ENCODE measurements around the gene MYORG.

The MYORG gene

DNA sequence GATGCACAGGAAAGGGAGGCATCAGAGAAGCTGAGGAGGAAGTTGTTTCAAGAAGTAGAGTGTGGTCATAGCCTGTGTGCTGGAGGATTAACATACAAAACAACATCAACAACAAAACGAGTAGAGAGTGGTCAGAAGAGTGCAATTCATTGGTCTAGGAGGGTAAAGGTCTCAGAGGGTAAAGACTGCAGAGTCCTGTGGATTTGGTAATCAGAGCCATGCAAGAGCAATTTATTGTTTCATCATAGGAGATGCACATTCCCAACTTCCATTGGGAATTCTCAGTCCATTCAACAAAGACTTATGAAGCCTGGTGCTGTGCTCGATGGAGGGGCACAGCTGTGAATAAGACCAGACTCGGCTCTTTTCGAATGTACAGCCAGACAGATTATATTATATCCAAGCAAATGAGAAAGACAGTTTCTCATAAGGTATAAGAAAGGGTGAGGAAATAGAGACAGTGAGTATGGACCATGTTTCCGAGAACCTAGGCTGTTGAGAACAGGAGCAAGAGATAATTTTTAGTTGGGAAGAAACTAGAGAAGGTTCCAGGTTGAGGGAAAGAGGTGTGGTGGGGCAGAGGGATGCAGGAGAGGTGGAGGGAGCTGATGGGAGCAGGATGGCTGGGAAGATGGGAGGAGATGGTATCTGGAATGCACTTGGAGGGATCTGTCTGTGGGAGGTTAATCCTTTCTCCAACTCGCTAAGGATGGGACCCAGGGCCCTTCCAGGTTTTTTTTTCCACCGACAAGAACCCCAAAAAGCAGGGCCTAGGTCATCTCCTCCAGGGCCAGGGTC, 7.9 kb upstream of the MYORG start:
- DNase-seq (ENCODE audit: low read depth in 2 of 2), result no peak

- no peak for DNase-seq (ENCODE audit: low read depth in 2 of 2)
These were observed 7.2 kb upstream of the MYORG start for GRCh38 chr9:34383904-34384303.

- DNase-seq (ENCODE audit: low read depth in 2 of 2), result no peak
These were observed 6.2 kb upstream of the MYORG start for GRCh38 chr9:34382879-34383278.

DNA sequence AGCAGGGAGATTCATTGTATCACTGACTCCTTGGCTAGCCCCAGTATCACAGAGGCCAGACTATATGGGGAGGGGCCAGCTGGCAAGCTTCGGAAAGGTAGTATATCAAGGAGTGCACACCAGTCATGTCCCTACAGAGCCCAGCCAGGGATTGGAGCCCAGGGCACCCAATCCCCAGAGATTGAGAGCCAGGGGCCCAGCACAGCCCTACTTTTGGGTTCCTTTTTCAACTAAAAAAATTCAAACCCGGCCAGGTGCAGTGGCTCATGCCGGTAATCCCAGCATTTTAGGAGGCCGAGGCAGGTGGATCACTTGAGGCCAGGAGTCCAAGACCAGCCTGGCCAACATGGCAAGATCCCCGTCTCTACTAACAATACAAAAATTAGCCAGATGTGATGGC, 5.4 kb upstream of the MYORG start:
- no peak for DNase-seq (ENCODE audit: low read depth in 2 of 2)

GRCh38 chr9:34381323-34381722, 4.6 kb upstream of the MYORG start:
- no peak for DNase-seq (ENCODE audit: low read depth in 2 of 2)

DNA sequence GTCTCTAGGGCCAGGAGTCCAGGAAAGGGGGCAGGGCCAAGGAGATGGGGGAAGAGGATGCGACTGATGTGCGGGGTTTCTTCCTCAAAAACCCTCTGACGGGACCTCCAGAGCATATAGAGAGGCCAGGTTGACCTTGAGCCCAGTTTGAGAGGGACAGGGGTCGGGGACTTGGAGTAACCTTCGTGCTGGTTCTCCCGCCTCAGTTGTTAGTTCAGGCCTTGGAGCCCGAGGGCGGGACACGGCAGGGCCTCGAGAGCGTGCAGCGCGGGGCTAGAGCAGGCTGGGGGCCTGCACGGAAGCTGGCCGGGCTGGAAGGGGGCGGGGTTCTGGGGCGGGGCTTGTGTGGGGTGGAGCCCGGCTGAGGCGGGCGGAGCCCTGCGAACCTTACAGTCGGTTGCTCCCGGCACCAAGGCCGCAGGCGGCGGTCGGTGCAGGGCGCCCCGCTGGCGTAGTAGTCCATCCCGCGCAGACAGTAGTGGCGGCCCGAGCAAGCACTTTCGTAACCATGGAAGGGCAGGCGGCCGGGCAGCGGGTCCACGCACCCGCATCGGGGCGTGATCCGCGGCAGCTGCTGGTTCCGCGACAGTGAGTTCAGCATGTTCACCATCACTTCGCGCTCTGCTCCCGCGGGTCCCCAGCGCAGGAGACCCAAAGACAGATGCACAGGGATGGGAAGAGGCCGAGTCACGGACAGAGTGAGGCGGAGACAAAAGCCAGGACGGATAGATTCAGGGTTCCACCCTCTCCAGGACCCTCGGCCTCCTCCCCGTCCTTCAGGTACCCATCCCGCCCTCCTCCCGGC, 4.0 kb upstream of the MYORG start:
- DNase-seq (ENCODE audit: low read depth in 2 of 2), result peak; percentile 60 to 63

DNA sequence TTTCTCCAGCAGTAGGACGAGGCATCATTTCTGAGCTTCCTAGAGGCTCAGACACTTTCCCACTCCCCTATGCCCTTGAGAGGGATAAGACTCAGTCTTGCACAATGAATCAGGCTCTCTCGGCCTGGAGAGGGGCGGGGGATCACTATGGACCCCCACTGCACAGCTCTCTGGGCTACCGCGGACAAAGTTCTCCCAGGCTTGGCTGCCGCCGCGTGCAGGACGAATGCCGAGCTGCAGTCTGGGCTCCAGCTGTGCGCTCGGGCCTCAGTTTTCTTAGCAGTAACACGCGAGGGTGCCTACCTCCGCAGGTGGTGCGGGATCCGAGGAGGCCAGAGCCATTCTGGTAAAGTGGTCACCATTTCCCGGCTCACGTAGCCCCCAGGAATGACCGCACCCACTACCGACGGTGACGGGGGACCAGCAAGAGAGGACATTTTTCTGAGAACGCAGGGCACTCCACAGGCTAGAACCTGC, 3.4 kb upstream of the MYORG start:
- DNase-seq (ENCODE audit: low read depth in 2 of 2), result no peak

- peak; percentile 67 to 74 for DNase-seq (ENCODE audit: low read depth in 2 of 2)
These were observed 2.8 kb upstream of the MYORG start for GRCh38 chr9:34379334-34380033.

DNA sequence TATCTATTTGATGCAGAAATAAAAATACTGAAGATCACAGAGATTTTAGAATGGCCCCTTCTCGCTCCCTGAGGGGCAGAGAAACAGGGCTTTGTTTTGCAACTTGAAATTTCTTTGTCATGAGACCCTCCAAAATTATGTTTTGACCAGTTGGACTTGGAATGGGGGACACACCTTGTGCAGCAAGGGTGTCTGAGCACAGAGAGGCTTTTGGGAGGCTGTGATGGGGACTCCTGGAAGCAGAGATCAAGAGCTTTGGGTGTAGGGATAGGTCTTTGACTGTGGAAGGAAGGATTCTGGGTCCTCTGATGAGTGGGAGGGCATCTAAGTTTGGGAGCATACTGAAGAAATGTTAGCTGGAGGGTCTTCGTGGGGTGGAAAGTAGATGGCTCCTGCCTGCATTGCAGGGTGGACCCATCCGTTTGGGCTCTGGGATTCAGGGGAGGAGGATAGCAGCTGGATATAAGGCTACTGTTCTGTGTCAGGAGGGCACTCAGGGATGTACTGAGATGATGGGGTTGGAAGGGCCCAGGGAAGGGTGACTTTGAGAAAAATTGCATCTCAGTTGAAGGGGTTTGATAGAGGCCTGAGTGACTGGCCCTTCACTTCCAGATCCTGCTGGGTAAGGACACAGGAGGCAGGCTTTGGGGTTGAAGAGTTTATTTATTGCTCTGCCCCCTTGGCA, 1.8 kb upstream of the MYORG start:
- no peak for DNase-seq (ENCODE audit: low read depth in 2 of 2)

- DNase-seq (ENCODE audit: low read depth in 2 of 2), result no peak
These were observed 677 bp upstream of the MYORG start for GRCh38 chr9:34377404-34377746.

DNA sequence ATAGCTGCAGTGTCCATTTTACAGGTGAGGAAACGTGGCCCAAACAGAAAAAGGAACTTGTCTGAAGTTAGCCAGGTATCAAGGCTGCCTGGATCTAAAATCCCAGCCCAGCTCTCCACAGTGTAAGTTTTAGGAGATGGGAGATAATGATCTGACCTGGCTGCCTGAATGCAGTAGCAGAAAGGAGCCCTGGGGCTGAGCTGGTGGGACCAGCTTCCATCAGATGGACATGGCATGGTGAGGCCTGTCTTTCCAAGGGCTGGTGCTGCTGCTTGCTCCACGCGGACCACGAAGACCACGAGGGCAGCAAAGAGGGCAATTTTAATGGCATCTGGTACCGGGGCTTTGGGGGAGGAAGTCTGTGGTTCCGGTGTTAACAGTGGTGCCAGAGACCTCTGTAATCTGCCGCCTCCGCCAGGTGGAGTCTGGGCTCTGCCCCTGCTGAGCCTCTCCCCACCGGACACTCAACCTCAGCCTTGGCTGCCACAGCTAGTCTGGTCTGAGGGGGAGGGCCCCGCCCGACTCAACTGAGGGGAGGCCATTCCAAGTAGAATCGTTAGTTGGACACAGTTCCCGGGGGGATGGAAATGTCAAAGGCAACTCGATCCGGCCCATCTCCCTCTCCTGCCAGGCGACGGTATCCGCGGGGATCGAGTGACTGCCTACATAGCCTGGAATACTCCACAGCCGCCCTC, 650 bp downstream of the MYORG start:
- no peak for DNase-seq (ENCODE audit: low read depth in 2 of 2)

DNA sequence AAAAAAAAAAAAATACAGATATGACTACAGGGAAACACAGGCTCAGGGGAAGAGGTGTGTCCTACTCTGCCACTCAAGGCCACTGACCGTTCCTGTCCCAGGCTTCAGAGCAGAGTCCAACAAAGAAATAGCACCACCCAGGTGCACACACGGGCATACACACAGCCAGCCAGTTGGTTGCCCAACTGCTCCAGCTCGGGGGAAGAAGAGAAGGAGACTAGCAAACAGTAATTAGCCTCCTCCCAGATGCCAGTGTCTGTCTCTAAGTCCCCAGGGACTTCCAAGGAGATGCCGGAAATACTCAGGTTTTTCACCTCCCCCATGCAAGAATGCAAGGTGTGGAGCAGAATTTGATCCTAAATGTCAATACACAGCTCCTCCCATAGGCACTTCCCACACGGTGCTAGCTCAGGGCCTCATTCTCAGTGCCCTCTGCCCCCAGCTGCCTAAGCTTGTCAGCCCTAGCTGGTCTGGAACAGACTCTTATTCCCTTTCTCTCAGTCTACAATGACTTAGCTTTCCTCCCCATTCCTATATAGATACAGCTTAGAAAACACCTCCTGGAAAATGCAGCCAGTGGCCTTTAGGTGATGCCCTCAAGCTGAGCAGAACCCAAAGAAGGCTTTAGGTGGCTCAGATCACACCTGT, 1.7 kb downstream of the MYORG start:
- DNase-seq (ENCODE audit: low read depth in 2 of 2), result no peak

DNA sequence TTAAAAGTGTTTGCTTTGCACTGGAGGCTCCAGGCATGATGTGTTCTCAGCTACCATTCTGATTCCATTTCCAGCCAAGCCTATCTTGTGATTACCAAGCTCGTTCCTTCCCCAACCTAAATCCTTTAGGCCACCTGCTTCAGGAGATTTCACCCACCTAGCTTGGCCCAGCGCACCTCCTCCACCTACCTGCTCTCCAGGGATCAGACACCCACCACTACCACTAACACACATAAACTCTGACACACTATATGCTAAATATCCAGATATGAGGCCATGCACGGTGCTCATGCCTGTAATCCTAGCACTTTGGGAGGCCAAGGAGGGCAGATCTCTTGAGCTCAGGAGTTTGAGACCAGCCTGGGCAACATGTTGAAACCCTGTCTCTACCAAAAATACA, 2.4 kb downstream of the MYORG start:
- no peak for DNase-seq (ENCODE audit: low read depth in 2 of 2)

- DNase-seq (ENCODE audit: low read depth in 2 of 2), result no peak
These were observed 2.9 kb downstream of the MYORG start for GRCh38 chr9:34373749-34374148.

DNA sequence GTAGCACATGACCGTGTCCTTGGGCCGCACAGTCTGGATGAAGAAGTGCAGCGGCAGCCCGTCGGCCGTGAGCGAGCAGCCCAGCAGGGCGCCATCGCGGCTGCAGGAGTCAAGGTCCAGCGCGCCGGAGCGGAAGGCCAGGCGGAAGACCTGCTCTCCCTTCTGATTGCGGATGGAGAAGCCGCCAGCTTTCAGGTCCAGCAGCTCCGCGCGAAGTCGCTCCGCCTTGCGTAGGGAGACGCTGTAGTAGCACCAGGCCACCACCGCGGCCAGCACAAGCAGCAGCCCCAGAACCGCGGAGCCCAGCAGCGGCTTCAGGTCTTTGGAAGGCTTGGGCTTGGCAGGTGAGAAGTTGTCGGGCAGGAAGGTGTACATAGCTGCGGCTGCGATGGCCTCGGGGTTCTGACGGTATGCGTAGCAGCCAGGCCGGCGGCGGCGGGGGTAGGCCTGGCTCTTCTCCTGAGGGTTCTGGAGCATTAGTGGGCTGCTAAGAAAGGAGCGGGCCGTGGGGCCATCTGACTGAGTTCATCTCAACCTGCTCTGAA, 4.2 kb downstream of the MYORG start:
- DNase-seq (ENCODE audit: low read depth in 2 of 2), result no peak

- DNase-seq (ENCODE audit: low read depth in 2 of 2), result no peak
These were observed 4.7 kb downstream of the MYORG start for GRCh38 chr9:34371886-34372466.

- no peak for DNase-seq (ENCODE audit: low read depth in 2 of 2)
These were observed 5.5 kb downstream of the MYORG start for GRCh38 chr9:34370970-34371880.

- no peak for DNase-seq (ENCODE audit: low read depth in 2 of 2)
These were observed 6.2 kb downstream of the MYORG start for GRCh38 chr9:34370335-34370969.

DNA sequence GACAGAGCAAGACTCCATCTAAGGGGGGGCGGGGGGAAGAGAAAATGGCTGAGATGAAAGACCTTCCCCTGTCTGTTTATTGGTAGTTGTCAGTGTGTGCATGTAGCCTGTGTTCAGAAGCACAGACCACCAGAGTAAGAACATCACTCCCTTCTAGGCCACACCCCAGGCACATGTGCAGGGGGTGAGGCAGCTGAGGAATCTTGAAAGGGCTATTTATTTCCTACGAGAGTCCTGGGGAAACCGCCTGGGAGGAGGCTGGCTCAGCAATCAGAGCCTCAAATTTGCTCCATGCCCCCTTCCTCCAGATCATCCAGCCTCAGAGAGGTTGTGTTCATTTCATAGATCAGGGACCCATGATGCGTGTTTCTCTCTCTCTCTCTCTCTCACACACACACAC, 7.1 kb downstream of the MYORG start:
- DNase-seq (ENCODE audit: low read depth in 2 of 2), result no peak

Measured in stimulated activated CD8-positive, alpha-beta memory T cell treated with anti-CD3 and anti-CD28 coated beads, Interleukin-2, amount 100 ng/mL, for 1 hour (primary cell).